IPS DF 19.7 (cell line): ENCODE measurements around the gene DRAM1.
"Not testable (repeated sequence)": the region's sequence is repeated elsewhere in the genome, so short reads cannot be mapped to it uniquely, and the experiment has no call there.

Experiments used
- DNase-seq: peaks from one replicate; pipeline ENCODE4 v3.0.0-alpha.2; 2013; ENCODE audit warnings: low read depth, low spot score

Gene DRAM1

DNA sequence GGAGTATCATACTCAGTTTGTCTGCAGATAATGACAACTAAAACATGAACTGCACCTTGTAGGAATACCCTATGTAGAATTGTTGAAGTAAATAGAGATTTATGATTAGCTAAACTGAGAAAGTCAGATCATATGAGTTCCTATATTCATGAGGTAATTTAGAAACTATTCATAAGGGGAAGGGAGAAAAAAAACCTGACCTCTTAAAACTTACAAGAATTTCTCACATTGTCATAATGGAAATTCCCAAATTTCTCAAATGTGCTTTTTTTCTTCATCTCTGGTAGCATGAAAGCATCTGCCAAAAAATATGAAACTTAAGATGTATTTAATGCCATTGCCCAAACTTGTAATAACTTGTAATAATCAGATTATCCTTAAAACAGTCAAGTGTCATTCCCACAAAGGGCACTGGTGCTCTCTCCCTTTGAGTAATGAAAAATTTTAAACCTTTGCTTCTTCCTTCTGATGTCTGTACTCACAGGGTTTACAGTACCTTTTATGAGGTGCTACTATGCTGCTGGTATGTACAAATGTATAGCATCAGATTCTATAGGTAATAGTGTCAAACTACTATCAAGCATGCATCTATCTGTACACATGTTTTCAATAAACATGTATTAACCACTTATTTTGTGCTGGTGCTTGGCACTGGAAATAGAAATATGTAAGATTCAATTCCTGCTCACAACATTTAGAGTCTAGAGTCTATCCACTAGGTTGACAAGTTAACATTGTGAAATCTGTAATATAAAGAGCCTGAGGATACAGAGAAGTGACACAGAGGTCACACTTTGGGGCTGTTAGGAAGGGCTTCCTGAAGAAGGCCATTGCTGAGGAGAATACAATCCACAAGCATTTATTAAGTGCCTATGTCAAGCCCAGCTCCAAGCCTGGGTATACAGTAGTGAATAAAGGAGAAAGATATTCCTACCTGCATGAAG lies 17.4 kb upstream of the DRAM1 start:
- no peak for DNase-seq

DNA sequence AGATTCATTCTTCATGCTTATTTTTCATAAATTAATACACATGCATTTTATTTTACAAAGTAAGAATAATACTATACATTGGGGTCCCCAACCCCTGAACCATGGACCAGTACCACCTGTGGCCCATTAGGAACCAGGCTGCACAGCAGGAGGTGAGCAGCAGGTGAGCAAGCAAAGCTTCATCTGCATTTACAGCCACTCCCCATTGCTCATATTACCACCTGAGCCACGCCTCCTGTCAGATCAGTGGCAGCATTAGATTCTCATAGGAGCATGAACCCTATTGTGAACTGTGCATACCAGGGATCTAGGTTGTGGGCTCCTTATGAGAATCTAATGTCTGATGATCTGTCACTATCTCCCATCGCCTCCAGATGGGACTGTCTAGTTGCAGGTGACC lies 15.7 kb upstream of the DRAM1 start:
- DNase-seq = not testable (repeated sequence)

DNA sequence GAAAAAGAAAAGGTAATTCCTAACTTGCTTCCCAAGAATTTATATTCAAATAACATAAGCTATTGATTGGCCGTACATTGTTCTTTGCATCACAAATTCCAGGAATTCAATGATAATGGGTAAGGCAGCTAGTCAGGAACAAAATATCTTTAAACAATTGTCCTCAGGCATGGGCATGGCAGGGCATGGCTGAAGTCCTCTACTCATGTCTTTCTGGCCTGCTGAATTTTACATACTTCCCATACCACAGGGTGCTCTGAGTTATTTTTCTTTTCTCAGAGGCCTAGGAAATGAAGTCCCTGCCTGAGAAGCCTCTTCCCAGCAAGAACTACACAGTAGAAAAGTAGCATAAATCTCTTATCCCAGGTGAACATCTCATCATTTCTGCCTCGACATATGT lies 15.1 kb upstream of the DRAM1 start:
- no peak for DNase-seq

DNA sequence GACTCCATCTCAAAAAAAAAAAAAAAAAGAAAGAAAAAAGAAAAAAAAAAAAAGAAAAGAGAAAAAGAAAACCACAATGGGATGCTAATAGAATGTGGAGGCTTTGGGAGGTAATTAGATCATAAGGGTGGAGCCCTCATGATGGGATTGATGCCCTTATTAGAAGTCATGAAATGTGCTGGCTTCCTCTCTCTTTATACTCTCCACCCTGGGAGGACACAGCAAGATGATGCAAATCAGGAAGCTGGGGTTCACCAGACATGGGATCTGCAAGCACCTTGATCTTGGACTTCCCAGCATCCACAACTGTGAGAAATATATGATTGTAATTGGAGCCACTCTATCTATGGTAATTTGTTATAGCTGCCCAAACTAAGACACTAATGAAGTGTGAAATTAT lies 13.4 kb upstream of the DRAM1 start:
- no peak for DNase-seq

DNA sequence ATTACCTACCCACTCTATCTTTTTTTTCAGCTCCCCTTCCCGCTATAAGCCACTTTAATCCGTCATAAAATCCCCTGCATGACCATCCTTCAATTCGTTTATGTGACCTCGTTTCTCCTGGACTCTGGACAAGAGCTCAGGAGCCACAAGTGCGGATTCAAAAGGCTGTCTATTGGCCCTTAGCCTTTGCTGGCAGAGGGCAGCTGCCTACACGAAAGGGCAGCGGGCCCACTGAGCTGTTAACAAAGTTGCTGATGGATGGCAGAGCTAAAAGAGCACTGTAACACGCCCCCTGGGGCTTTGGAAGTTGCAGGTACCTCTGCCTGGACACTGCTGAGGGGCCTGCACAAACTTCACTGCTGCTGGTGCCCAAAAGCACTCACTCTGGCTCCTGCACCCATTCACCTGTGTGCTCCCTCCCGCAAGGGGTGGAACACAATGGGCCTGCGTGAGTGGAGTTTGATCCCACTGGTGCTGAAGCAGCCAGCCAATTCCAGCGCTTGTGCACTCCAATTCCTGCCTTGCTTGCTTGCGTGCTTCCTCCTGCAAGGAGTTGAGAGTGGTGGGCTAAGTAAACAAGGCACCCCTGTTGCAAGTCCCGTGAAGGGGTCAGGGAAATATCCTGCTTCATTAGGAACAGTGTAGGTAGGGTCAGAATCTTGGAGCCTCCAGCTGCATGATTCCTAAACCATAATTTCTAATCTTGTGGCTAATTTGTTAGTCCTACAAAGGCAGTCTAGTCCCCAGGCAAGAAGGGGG lies 10.6 kb upstream of the DRAM1 start:
- no peak for DNase-seq

DNA sequence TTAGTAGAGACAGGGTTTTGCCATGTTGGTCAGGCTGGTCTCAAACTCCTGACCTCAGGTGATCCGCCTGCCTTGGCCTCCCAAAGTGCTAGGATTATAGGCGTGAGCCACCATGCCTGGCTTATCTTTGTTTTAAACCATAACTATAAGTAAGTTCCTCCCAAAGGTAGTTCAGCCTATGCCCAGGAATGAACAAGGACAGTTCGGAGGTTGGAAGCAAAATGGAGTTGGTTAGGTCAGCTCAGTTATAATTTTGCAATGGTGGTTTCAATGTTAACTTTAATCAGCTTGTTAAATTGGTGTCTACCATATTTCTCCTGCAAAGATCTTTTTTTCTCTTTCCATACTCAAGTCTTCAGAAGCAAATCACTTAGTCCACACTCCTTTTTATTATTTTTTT lies 9.8 kb upstream of the DRAM1 start:
- not testable (repeated sequence) for DNase-seq

DNA sequence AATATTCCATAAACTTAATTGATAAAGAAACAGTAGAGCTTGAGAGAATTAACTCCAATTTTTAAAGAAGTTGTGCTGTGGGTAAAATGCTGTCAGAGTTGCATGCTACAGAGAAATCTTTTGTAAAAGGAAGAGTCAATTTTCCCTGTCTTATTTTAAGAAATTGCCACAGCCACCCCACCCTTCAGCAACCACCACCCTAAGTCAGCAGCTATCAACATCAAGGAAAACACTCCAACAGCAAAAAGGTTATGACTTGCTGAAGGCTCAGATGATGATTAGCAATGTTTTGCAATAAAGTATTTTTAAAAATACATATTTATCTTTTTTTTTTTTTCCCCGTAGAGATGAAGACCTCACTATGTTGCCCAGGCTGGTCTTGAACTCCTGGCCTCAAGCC lies 6.5 kb upstream of the DRAM1 start:
- DNase-seq = no peak

DNA sequence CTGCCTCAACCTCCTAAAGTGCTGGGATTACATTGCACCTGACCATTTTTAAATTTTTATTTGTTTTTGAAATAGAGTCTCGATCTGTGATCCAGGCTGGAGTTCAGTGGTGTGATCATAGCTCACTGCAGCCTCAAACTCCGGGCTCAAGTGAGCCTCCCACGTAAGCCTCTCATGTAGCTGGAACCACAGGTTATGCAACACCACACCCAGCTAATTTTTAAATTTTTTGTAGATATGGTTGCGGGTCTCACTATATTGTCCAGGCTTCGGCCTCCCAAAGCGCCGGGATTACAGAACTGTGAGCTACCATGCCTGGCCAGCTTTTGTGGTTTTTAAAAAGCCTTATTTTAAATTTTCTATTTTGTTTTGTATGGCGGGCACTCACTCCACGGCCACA lies 2.2 kb upstream of the DRAM1 start:
- no peak for DNase-seq

DNA sequence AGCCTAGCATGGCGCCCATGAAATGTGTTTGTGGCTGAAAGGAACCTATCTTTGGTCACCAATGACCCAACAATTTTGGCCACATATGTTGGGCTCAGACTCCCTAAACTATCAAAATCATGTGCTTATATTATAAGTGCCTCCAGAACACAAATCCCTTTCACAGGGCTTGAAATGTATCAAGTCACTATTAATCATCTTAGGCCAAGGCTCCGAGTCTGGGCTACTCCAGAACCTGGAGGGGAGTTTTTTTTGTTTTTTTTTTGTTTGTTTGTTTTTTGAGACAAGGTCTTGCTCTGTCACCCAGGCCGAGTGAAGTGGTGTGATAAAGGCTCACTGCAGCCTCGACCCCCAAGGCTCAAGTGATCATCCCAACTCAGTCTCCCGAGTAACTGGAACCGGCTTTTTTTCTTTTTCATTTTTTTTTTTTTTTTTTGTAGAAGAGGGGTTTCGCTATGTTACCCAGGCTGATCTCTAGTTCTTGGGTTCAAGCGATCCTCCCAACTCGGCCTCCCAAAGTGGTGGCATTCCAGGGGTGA lies 989 bp upstream of the DRAM1 start:
- DNase-seq = no peak

DNA sequence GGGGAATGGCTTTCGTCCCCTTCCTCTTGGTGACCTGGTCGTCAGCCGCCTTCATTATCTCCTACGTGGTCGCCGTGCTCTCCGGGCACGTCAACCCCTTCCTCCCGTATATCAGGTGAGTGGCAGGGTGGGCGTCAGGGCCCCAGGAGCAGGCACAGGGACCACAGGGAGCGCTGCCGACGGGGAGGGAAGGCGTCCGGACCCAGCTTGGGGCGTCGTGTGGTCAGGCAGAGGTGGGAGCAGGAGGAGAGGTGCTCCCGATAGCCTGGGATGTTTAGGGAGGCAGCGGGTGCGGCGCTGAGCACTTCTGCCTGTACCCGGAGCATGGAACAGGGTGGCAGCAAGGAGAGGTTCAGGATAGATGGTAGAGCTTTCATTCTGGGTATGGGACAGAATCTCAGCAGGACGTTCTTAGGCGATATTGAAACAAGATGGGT lies 444 bp downstream of the DRAM1 start:
- DNase-seq = no peak

DNA sequence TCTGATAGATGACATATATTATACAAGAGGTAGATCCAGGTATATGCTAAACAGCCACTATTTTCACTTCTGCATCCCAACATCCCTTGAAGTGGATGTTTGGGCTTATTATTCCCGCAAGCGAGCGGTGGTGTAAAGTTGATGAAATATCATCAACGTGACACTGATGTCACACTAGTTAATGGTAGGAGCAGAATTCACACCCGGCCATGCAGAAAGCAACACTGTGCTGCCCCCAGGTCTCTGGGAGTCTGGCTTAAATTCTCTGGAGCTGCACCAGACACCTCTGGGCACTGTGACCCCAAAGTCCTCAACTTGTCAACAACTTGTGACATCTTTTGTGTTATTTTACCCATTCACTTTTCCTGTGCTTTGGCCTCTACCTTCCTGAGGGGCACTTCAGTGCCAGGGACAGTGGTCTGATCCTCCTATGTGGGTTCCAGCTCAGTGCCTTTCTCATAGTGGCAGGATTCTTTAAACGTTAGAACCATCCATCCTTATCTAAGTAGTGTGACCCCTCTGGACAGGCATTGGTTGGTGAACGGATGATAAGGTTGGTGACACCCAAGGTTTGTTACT lies 952 bp downstream of the DRAM1 start:
- no peak for DNase-seq

DNA sequence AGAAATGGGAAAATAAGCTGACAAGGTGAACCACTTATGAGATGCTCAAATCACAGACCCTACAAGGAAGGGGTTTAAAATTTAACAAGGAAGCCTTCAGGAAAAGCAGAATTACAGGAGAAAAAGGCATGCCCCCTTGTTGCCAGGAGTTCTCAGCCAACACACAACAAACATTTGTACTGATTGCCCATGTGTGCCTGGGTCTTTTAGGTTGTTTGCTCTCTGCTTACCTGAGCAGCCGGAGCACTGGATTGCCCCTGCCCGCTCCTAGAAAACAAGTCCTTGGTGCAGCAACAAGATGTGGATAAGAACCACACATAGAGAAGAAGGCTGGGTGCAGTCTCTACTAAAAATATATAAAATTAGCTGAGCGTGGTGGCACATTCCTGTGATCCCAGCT lies 3.4 kb downstream of the DRAM1 start:
- DNase-seq = no peak

DNA sequence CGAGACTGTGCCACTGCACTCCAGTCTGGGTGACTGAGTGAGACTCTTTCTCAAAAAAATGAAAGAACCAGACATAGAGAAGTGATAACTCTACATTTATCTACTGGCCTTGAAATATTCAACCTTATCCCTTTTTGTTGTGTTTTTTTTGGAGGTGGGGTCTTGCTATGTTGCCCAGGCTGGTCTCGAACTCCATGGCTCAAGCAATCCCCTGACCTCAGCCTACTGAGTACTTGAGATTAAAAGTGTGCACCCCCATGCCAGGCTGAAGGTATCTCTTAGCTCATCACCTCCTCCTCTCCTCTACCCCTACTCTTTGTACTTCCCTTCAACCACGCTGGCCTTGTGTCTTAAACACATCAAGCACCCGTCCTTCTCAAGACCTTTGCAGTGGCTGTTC lies 3.8 kb downstream of the DRAM1 start:
- no peak for DNase-seq

DNA sequence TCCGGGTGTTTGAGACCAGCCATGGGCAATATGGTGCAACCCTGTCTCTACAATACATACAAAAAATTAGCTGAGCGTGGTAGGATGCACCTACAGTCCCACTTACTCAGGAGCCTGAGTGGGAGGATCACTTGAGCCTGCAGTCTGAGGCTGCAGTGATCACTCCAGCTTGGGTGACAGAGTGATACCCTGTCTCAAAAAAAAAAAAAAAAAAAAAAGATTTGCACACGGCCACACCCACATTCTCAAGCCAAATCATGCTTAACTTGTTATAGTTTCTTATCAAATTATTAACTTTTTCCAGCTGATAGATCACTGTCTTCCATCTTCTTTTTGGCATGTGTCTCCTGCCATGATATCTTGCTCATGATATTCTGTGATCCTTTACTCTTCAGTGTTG lies 6.8 kb downstream of the DRAM1 start:
- DNase-seq = no peak

DNA sequence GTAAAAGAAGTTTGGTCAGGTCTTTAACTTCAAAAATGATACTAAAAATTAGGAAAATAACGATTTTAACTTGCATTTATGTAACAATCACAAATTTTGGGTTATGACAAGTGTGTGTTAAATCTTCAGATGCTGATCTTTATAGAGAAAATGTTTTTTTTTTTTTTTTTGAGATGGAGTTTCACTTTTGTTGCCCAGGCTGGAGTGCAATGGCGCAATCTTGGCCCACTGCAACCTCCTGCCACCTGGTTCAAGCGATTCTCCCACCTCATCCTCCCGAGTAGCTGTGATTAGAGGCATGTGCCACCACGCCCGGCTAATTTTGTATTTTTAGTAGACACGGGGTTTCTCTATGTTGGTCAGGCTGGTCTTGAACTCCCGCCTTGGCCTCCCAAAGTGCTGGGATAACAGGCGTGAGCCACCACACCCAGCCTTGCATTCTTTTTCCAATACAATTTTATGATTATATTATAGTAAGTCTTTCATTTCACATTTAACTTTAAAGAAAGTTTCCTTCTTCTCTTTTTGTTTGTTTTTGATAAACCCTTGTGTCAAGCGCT lies 7.5 kb downstream of the DRAM1 start:
- not testable (repeated sequence) for DNase-seq

DNA sequence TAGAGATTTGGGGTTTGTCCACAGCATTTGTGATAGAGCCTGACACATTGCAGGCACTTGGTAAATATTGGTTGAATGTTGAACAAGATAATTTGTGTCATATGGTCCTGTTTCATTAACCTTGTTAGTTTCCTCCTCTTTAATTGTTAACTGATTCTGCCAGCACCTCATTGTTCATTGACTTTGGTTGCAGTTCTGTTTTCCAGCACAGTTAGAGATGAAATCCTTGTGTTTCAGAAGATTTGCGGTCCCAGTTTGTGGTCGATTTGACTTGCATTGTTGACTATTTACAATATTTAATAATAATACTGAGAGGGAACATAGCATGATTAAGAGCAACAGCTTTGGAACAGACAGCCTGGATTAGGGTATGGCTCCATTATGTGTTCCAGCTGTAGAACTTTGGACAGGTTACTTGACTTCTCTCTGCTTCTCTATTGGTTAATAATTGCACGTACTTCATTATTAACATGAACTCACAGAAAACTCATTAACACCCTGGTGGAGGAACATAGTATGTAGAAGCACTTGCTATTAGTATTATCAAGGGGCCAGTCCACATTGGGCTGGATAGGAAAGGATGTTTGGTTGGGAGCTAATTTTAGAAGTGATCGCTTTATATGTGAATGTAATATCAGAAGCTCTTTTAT lies 8.7 kb downstream of the DRAM1 start:
- DNase-seq = no peak

DNA sequence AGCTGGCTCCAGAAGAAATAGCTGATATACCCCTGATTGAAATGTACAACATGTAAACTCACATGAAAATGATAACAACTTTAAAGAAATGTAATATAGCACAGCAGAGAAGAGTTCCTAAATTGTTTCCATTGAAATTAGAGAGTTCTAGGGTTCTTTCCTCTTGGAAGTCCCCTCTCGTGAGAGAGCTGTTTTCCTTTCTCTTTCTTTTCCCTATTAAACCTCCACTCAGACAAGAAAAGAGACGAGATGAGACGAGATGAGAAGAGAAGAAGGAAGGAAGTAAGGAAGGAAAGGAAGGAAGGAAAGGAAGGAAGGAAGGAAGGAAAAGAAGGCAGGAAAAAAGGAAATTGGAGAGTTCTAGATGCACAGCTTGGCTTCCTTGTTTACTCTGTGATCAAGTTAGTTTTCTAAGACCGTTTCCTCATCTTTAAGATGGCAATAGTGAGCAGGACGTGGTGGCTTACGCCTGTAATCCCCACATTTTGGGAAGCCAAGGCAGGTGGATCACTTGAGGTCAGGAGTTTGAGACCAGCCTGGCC lies 11.9 kb downstream of the DRAM1 start:
- DNase-seq = no peak

DNA sequence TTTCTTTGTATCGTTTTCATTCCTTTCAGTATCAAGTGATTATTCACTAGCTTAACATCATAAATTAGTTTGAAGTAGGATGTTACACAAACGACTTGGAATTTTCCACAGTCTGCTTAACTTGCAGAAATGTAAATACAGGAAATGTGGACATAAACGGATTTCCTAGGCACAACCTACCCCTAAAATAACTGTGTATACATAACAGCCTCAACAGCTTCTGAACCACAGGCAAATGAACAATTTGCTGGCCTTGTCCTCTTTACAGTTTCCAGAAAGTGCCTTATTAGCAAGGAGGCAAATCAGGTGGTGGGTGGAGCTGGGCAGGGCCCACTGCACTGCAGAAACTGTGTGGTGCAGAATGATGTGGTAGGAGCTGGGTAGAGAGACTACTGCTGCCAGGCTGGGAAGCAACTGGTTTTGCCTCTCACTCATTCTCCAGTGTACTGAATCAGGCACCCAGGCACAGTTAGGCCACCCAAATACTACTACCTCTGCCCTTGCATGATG lies 14.1 kb downstream of the DRAM1 start:
- DNase-seq = no peak

DNA sequence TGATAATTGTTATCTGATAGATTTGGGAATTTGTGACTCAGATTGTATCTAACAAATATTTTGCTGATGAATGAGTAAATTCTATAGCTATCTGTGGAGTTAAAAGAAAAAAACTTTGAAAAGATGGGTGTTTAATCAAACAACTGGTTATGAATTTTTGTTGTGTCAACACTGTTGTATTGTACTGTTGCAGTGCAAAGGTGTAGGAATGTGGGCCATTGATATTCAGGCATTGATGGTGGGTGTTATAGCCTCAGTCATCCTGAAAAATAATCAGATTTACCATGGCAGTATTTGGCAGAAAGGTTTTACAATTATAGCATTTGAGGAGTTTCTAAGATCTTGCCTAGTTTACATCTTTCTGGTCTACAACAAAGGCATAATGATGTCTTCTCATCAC lies 15.4 kb downstream of the DRAM1 start:
- DNase-seq = no peak

DNA sequence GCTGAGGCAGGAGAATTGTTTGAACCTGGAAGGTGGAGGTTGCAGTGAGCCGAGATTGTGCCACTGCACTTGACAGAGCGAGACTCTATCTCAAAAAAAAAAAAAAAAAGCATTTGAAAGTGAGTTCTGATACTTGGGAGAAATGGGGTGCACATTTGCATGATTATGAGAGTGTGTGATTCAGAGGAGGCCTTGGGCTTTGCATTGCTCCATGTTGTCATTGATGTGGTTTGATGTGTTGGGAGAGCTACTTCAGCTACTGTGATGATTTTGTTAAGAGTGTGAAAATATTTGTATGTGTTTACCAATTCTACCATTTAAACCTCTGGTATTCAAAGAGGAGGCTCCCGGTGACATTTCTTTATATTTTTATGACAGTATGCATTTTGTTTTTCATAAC lies 24.4 kb downstream of the DRAM1 start:
- DNase-seq = no peak

DNA sequence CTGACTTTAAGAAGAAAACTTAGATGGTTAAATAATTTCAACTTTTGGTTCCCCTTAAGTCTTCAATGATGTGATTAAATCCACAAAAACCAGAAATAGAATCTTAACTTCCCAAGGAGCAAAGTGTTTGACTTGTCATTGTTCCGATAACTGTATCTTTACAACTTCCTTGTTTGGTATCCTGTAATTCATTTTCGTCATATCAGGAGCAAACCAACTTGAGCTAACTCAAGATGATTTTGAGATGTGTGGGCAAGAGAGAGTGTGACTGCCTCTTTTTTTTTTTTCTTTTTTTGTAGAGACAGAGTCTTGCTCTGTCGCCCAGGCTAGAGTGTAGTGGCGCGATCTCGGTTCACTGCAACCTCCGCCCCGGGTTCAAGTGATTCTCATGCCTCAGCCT lies 25.3 kb downstream of the DRAM1 start:
- DNase-seq = no peak
